ENCODE results near the gene PACSIN2.
"Not testable (repeated sequence)": the region's sequence is repeated elsewhere in the genome, so short reads cannot be mapped to it uniquely, and the experiment has no call there.

PACSIN2 gene

GRCh38 chr22:42963231-42963595, 51.7 kb downstream of the PACSIN2 start:
- CTCF ChIA-PET = interaction anchor here (0.9 to 1.5 kb wide), 4 partner anchors 15 to 65 kb away, joined by 3 to 4 read pairs (median 4); no protein-coding TSS in a partner anchor
- TF ChIP-seq CTCF (IDR thresholded peaks at IDR 0.05; ENCODE audit: insufficient read depth, low read length, missing control alignments) = no peak
- DNase-seq (ENCODE audit: low read depth, low spot score) = no peak
- POLR2A ChIA-PET = no interaction called here
- H3K4me3 ChIP-seq (ENCODE audit: low read depth, low read length) = no peak overlapping the region

DNA sequence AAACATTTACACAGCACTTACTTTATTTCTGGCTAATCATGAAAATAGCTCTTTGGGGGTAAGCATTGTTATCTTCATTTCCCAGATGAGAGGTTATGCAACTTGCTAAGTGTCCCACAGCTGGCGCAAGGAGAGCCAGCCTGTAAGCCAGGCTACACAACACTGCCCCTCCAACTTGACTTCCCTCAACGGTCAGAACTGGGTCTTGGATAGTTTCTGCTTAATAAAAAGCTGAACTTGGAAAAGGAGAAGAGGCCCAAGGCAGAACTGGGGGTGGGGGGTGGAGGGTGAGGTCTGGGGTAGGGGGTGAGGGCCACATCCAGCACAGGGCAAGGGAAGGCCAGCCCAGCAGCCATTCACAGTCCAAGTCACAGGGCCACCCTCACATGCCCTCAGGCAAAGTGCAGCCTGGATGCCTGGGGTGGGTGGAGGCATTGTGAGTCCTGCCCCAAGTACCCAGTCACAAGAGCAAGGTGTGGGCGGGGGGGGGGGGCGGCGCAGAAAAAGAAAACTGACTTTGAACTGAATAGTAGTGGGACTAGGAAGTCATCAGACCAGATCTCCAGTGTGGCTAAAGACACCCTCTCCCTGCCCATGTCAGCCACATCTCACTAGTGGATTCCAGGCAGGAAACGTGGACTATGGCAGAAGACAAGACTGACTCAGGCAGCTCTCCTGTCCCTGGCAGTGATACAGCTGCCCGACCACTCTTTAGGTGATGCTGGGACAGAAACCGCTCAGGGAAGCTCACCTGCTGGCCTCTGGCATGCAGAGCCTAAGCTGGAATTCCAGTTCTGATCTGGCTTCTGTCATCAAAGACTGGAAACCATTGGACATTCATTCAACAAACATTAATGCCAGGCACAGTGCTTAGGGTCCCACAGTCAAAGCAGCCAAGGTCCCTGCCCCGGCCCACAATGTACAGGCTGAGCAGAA, 52.4 kb downstream of the PACSIN2 start:
- ChIA-PET CTCF (interaction anchor here (0.9 to 1.5 kb wide), 4 partner anchors 14 to 66 kb away, joined by 3 to 4 read pairs (median 4); no protein-coding TSS in a partner anchor), POLR2A (no interaction called here)
- no peak for TF ChIP-seq CTCF (IDR thresholded peaks at IDR 0.05; ENCODE audit: insufficient read depth, low read length, missing control alignments)
- no peak for DNase-seq (ENCODE audit: low read depth, low spot score)
- H3K4me3 ChIP-seq (ENCODE audit: low read depth, low read length) = no peak overlapping the region

DNA sequence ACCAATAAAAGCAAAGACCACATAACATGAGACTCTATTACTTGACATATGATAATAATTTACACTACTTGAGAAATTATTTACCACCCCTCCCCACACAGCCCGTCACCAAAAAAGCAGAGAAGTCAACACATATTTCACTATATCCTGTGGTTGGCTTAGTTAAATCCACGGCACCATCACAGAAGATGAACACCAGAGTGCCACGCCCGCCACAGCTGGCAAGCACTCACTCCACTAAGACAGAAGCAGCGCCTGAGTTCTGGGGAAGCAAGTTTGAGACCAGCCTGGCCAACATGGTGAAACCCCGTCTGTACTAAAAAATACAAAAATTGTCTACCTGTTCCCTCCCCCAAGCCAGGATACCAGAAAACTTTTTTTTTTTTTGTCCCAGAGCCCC, 53.1 kb downstream of the PACSIN2 start:
- no peak for TF ChIP-seq CTCF (IDR thresholded peaks at IDR 0.05; ENCODE audit: insufficient read depth, low read length, missing control alignments)
- DNase-seq (ENCODE audit: low read depth, low spot score) = no peak
- CTCF ChIA-PET = interaction anchor here (0.6 kb wide), 1 partner anchor 59 kb away, joined by 3 read pairs; no protein-coding TSS in a partner anchor
- no peak overlapping the region for H3K4me3 ChIP-seq (ENCODE audit: low read depth, low read length)
- POLR2A ChIA-PET = no interaction called here

DNA sequence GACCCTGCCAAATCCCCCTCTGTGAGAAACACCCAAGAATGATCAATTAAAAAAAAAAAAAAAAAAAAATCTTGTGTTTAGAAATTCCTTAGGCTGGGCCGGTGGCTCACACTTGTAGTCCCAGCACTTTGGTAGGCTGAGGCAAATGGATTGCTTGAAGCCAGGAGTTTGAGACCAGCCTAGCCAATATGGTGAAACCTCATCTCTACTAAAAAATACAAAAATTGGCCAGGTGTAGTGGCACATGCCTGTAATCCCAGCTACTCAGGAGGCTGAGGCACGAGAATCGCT, 53.6 kb downstream of the PACSIN2 start:
- H3K4me3 ChIP-seq (ENCODE audit: low read depth, low read length); POLR2A ChIA-PET; DNase-seq (ENCODE audit: low read depth, low spot score): not testable (repeated sequence)
- CTCF ChIA-PET = interaction anchor here (0.6 kb wide), 1 partner anchor 59 kb away, joined by 3 read pairs; no protein-coding TSS in a partner anchor

GRCh38 chr22:42960531-42961399, 54.2 kb downstream of the PACSIN2 start:
- DNase-seq (ENCODE audit: low read depth, low spot score) = no peak
- no peak overlapping the region for H3K4me3 ChIP-seq (ENCODE audit: low read depth, low read length)
- POLR2A ChIA-PET = no interaction called here
- CTCF ChIA-PET = no interaction called here
- no peak for TF ChIP-seq CTCF (IDR thresholded peaks at IDR 0.05; ENCODE audit: insufficient read depth, low read length, missing control alignments)

- no peak for TF ChIP-seq CTCF (IDR thresholded peaks at IDR 0.05; ENCODE audit: insufficient read depth, low read length, missing control alignments)
- no peak for DNase-seq (ENCODE audit: low read depth, low spot score)
- ChIA-PET POLR2A (no interaction called here), CTCF (interaction anchor here (2.5 kb wide), 1 partner anchor 9 kb away, joined by 7 read pairs; no protein-coding TSS in a partner anchor)
- no peak overlapping the region for H3K4me3 ChIP-seq (ENCODE audit: low read depth, low read length)
These were observed 55.1 kb downstream of the PACSIN2 start for GRCh38 chr22:42959576-42960509.
